Measurements from ENCODE around the gene KCTD21. TPM values are rescaled to one million over a fixed set of nuclear protein-coding genes. Genes with fewer than 3 reads are reported as not detected.

Gene KCTD21
- total and polyA plus RNA-seq, 10 of the 15 experiments (the other 5 are each of a cell fraction or from before 2014, with no cell fraction given), result 0.63 to 5.4 (median 3.6) TPM

DNA sequence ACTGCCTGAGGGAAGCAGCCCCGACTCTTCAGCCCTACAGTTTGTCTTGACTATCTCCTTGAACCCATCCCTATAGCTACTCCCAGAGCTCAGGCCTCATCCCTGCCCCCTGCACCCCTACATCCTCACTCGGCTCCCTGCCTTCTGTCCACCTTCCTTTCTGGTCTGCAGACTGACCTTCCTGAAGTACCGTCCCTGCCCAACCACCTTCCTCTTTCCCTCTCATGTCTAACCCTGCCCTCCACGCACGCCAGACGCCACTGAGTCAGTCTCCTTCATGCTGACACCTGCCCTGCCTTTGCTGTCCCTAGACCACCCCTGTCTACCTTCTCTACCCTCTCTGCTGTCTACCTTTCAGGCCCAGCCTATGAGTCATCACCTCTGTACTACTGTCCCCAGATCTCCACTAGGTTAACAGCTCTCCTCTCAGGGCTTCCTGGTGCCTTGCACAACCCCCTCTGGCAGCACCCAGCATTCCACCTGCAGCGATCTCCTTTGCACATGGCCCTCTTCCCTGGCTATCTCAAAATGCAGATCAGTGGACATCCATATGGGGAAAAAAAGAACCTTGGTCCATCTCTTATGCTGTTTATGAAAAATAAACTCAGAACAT is 8.9 kb downstream of the KCTD21 start:
- 78% methylated on average over 7 of the region's 7 CpGs for WGBS (ENCODE audit: insufficient coverage, insufficient replicate concordance, low lambda C conversion rate, missing lambda C conversion rate)
- POLR2A ChIA-PET, result interaction anchor here (0.6 kb wide), 1 partner anchor 126 kb away, joined by 3 read pairs; no protein-coding TSS in a partner anchor
- no peaks in the 10 kb centered on the region for H3K79me2 ChIP-seq (ENCODE audit: control insufficient read depth, insufficient read depth, low read length)
- no peaks in the 10 kb centered on the region for H4K20me1 ChIP-seq (ENCODE audit: control insufficient read depth, insufficient read depth)
- BruUV-seq (replicated peaks), result no TSS peak
- H3K4me3 ChIP-seq, result no peak overlapping the region
- no peaks in the 10 kb centered on the region for H3K9me3 ChIP-seq (replicated peaks; ENCODE audit: control insufficient read depth, insufficient read depth, low read length)
- H3K4me2 ChIP-seq (ENCODE audit: control insufficient read depth, insufficient read depth), result no peak overlapping the region
- H2AFZ ChIP-seq (ENCODE audit: control insufficient read depth, low read depth, low read length), result no peak overlapping the region
- intact Hi-C loops (cut with micrococcal nuclease; ENCODE audit: unreplicated experiment), result loop anchor here (10.0 kb wide), 1 partner anchor 185 kb away; the partner anchor contains the start of gene INTS4
- DNase-seq (ENCODE audit: low read depth, low spot score) (no peak), FAIRE-seq (no peak), ATAC-seq (no peak)
- no peaks in the 10 kb centered on the region; a peak in 1 of 4 replicates for H3K36me3 ChIP-seq (ENCODE audit: control insufficient read depth in 2 of 2, insufficient read depth in 2 of 2, low read length in 1 of 2)
- RAD21 ChIA-PET (ENCODE audit: unreplicated experiment), result no interaction called here
- SMC1A ChIA-PET (ENCODE audit: uncharacterized antibody, unreplicated experiment), result no interaction called here
- no peak overlapping the region for H3K27ac ChIP-seq (ENCODE audit: control insufficient read depth, insufficient read depth)
- in situ Hi-C loops (cut with MboI), result no loop called here
- H3K27me3 ChIP-seq (replicated peaks in 1 of 2; ENCODE audit: control insufficient read depth in 2 of 2, insufficient read depth in 2 of 2, low read length in 1 of 2), result no peaks in the 10 kb centered on the region
- TF ChIP-seq TARDBP (IDR thresholded peaks at IDR 0.05; ENCODE audit: borderline replicate concordance), result no peak
- TF ChIP-seq KLF5 (IDR thresholded peaks at IDR 0.05; ENCODE audit: partially characterized antibody), result no peak
- TF ChIP-seq IRF4 (IDR thresholded peaks at IDR 0.05; ENCODE audit: low read depth, low read length), result no peak
- TF ChIP-seq SUPT20H (IDR thresholded peaks at IDR 0.05; ENCODE audit: borderline replicate concordance, control insufficient read depth, low read depth, low read length), result no peak
- no peak for TF ChIP-seq KAT2A (conservative IDR thresholded peaks at IDR 0.05; ENCODE audit: control insufficient read depth, low read depth, low read length)
- no peak for TF ChIP-seq CHD4 (IDR thresholded peaks at IDR 0.05)
- TF ChIP-seq ZBED1 (IDR thresholded peaks at IDR 0.05; ENCODE audit: borderline replicate concordance), result no peak
- no peak for TF ChIP-seq BACH1 (IDR thresholded peaks at IDR 0.05; ENCODE audit: borderline replicate concordance)
- CTCF ChIA-PET, result no interaction called here
- H3K4me1 ChIP-seq (ENCODE audit: control insufficient read depth, insufficient read depth, low read length), result no peaks in the 10 kb centered on the region
- no peak overlapping the region for H3K9ac ChIP-seq (ENCODE audit: control insufficient read depth, insufficient read depth, low read length)

DNA sequence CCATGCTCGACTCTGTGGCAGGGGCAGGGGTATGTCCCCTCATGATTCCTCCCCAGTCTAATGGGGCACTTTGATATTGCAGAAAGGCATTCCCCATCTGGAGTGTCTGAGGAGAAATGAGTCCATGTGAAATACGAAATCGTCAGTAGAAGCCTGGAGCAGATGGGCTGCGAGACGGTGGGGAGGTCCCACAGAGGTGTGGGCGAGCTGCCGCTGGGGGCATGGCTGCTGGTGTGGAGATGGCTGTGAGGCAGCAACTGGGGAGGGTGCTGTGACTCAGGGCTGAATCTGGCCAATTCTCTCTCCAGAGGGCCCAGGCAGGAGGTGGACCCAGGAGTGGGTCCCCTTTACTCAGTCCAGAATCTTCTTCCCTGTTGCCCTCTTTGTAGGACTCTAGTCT is 11.2 kb downstream of the KCTD21 start:
- Histone ChIP-seq H3K9me3 (replicated peaks; ENCODE audit: control insufficient read depth, insufficient read depth, low read length) (no peaks in the 10 kb centered on the region), H3K27ac (ENCODE audit: control insufficient read depth, insufficient read depth) (no peak overlapping the region), H2AFZ (ENCODE audit: control insufficient read depth, low read depth, low read length) (no peak overlapping the region), H3K4me1 (ENCODE audit: control insufficient read depth, insufficient read depth, low read length) (no peaks in the 10 kb centered on the region), H4K20me1 (ENCODE audit: control insufficient read depth, insufficient read depth) (no peaks in the 10 kb centered on the region), H3K36me3 (ENCODE audit: control insufficient read depth in 2 of 2, insufficient read depth in 2 of 2, low read length in 1 of 2) (peaks cover 0 to 4% of the 10 kb centered on the region in 2 experiments; a peak in 2 of 4 replicates), H3K4me2 (ENCODE audit: control insufficient read depth, insufficient read depth) (no peak overlapping the region), H3K9ac (ENCODE audit: control insufficient read depth, insufficient read depth, low read length) (no peak overlapping the region), H3K79me2 (ENCODE audit: control insufficient read depth, insufficient read depth, low read length) (no peaks in the 10 kb centered on the region), H3K27me3 (replicated peaks in 1 of 2; ENCODE audit: control insufficient read depth in 2 of 2, insufficient read depth in 2 of 2, low read length in 1 of 2) (no peaks in the 10 kb centered on the region), H3K4me3 (no peak overlapping the region)
- no peak for DNase-seq (ENCODE audit: low read depth, low spot score)
- TF ChIP-seq ZNF24 (IDR thresholded peaks at IDR 0.05) (no peak), BMI1 (IDR thresholded peaks at IDR 0.05; ENCODE audit: borderline replicate concordance) (no peak)
- POLR2A ChIA-PET, result no interaction called here
- RAD21 ChIA-PET (ENCODE audit: unreplicated experiment), result no interaction called here
- intact Hi-C loops (cut with micrococcal nuclease; ENCODE audit: unreplicated experiment) (no loop called here), in situ Hi-C loops (cut with MboI) (no loop called here)
- ATAC-seq, result no peak
- SMC1A ChIA-PET (ENCODE audit: uncharacterized antibody, unreplicated experiment), result no interaction called here
- no peak for FAIRE-seq
- no TSS peak for BruUV-seq (replicated peaks)
- 94% methylated on average over 7 of the region's 7 CpGs for WGBS (ENCODE audit: insufficient coverage, insufficient replicate concordance, low lambda C conversion rate, missing lambda C conversion rate)
- CTCF ChIA-PET, result no interaction called here

Data from GM12878 (cell line).